SK-N-DZ (cell line): ENCODE measurements around the gene DHRS13.
"Not testable (repeated sequence)": the region's sequence is repeated elsewhere in the genome, so short reads cannot be mapped to it uniquely, and the experiment has no call there.

Experiments
- DNase-seq: peaks from one replicate; pipeline ENCODE4 v3.0.0-alpha.2; 2015; ENCODE audit warnings: low spot score

DHRS13 gene

DNA sequence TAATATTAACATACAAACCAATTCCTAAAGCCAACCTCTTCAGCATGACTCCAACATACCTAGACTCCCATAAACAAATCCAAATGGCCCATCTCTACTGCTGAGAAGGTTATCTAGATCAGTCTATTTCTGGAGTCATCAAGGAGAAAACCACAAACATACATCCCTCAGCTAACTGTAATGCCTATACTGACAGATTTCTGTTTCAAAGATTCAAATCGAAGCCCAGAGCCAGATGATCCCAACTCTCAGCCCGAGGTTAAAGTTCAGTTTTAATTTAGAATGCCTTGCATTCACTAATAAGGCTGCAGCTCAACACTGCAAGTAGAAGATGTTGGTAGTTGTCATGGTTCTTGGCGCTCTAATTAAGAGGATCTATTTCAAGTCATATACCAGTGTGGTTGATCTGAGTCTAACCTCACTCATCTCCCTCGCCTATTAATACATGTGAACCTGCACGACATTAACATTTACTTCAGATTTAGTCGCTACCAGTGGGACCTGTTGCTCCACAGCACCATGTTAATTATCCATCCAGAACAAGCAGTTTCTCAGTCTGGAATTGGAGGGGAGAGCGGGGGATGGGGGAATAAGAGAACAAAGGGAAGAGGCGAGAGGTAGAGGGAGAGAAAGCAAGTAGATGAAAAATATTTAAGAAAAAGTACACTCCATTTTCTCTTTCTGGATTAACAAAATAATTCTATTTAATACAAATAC is 33.0 kb upstream of the DHRS13 start:
- DNase-seq, result no peak

DNA sequence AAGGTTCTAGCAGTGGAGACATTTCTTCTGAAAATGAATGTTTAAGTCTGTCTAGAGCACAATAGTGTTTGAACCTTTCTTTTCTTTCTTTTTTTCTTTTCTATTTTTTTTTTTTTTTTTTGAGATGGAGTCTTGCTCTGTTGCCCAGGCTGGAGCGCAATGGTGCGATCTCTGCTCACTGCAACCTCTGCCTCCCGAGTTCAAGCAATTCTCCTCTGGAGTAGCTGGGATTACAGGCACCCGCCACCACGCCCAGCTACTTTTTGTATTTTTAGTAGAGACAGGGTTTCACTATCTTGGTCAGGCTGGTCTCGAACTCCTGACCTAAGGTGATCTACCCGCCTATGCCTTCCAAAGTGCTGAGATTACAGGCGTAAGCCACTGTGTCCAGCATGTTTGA is 31.6 kb upstream of the DHRS13 start:
- DNase-seq, result not testable (repeated sequence)

GRCh38 chr17:28929787-28930186 is 26.9 kb upstream of the DHRS13 start:
- DNase-seq, result peak; percentile 91

GRCh38 chr17:28928061-28928460 is 25.2 kb upstream of the DHRS13 start:
- no peak for DNase-seq

GRCh38 chr17:28926786-28927185 is 23.9 kb upstream of the DHRS13 start:
- no peak for DNase-seq

DNA sequence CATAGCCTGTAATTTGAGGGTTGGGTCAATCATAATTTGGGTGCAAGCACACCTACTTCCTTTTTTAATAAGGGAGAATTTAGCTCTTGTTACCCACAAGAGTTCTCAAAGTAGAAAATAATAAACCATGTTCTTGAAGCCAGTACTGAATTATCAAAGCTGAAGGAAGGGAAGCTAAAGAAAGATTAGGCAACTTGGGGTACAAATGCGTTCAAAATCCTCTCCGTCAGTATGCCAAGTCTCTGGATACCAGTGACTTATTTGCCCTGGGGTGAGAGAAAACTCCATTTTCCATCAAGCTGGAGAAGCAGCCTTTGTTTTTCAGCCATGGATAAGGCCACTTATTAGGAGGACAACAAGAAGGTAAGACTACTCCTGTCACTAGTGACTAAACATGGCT is 23.5 kb upstream of the DHRS13 start:
- no peak for DNase-seq

DNA sequence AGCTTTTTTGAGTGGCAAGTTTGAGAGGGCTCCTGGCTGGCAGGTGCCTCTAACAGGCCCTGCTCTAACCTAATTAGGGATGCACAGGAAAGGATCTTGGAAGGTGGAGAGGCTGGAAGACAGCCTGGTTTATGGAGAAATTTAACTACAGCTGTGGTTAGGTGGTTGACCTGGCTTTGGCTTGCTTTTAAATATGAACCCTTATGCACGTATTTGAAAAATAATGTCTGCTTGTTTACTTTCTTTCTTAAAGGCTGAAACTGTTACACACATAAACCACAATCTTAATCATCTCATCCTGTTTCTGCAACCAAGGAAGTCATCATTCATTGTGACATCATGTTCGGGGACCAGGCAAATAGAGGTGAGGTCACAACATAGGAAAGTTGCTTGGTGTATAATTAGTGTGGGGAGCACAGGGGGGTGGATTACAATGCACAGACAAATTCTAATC is 23.1 kb upstream of the DHRS13 start:
- peak; percentile 72 for DNase-seq

GRCh38 chr17:28920201-28920600 is 17.3 kb upstream of the DHRS13 start:
- no peak for DNase-seq

DNA sequence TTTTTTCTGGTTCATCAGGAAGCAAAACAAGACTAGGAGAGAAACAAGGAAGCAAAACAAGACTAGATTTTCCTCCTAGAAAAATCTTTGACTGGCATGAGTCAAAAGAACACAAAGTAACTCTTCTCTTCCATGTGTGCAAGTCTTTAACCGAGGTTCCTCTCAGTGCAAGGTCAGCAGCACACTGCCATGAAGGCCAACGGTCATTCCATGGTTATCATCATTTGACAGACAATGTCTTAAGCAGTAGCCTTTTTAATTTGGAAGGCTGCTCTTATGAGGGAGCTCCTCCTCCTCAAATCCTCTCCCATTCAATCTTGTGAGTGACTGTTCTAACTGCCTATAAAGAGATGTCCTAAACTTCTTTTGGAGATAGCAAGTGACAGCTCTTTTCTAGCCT is 15.4 kb upstream of the DHRS13 start:
- DNase-seq, result no peak

DNA sequence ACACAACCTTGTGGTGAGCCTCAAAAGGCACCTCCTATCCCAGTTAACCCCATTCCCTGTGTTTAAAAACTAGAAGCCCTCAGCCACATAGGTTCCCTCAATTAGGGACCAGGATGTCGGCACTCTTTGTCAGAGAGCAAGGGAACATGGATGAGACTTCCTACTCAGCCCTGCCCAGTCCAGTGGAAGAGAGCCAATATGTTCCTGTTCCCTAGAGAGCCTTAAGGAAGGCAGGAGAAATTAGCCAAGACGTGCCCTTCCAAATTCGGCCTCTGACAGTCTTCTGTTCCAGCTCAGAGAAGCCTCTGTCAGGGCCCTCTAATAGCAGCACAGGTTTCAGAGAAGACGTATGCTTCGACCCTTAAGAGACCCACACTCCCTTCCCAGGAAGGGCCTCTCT is 14.6 kb upstream of the DHRS13 start:
- no peak for DNase-seq

DNA sequence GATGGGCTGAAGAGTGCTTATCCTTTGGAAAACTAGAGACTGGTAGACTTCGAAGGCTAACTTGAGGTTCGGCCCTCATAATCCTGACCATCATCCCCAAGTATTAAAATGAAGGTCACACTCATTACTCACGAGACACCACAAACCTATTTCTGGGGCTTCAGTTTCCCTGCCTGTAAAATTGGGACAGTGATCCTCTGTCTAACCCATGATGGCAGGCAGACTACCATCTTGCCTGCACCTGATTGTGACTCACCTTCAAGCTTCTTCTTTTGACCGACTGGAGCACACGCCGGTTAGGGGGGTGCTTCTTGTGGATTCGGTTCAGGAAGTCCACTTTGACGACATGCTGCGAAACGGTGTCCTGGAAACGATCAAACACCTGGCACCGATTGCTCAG is 14.2 kb upstream of the DHRS13 start:
- DNase-seq, result no peak

DNA sequence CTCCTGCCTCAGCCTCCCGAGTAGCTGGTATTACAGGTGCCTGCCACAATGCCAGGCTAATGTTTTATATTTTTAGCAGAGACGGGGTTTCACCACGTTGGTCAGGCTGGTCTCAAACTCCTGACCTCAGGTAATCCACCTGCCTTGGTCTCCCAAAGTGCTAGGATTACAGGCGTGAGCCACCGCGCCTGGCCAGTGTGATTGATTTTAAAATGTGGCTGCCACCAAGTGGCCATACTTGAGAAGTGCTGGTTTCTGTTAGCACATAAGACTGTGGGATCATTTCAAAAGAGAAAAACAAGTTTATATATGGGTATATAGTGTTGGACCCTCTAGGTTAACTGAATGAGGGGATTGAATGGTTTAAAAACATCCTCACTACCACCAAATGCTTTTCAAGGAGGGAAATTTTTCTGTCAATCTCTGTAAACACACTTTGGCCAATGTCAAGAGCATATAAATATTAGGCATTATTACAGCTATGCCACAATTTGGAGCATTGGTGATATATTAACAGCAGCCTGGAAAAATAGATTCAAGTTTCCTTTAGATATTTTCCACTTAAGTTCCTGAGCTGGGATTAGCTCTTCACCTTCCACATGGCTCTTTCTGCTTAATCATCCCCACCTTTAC is 13.5 kb upstream of the DHRS13 start:
- DNase-seq, result peak; percentile 51

GRCh38 chr17:28912938-28913333 is 10.1 kb upstream of the DHRS13 start:
- no peak for DNase-seq

GRCh38 chr17:28912281-28912937 is 9.5 kb upstream of the DHRS13 start:
- no peak for DNase-seq

DNA sequence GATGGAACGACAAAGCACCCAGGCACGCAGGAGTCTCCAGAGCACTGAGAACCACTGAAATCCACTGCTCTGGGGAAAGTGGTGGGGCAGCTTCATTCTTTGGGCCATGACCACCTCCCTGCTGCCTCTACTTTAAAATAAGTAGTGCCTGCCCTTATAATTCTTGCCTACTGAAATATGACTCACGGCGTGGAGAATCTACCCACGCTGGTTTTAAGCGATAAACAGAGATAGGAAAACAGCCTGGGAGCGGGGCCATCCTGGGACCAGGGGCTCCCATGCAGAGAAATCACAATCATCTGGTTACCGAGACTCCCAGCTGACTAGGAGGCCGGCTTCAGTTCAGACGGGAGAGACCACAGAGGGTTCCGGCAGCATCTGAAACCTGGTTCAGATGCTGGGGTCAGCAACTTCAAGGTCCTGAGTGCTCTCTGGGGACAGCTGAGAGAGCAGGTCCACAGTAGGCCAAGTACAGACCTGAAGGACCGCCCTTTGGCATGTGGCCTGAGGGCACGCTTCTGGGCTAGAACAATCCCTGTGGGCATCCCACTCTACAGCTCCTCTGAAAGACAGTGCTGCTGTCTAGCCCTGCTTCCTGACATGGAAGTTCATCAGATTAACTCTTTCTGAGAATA is 8.6 kb upstream of the DHRS13 start:
- DNase-seq, result no peak

- no peak for DNase-seq
Measured at GRCh38 chr17:28910534-28910933, 7.7 kb upstream of the DHRS13 start.

DNA sequence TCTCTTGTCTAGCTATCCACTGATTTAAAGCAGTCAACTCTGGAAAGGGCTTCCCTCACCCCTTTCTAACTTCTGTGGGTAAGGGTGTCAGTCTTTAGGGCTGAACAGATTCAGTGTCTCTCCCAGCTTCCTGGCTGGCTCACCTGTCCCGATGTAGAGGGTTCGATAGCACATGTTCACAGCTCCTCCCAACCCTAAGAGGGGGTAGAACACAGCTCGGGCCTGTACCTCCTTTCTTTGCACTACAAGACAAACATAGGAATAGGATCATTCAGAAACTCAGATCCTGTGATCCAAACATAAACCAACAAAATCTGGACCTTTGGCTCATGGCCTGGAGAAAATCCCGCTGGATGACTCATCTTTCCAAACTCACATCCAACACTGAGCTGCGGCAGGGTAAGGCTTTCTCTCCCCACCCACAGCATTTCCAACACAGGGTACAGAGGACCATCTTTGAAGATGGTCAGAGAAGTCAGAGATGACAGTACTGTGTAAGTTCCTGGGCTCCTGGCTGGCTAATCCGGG is 5.8 kb upstream of the DHRS13 start:
- no peak for DNase-seq

- no peak for DNase-seq
Measured at GRCh38 chr17:28907709-28908475, 5.0 kb upstream of the DHRS13 start.

- DNase-seq, result no peak
Measured at GRCh38 chr17:28906706-28907438, 4.0 kb upstream of the DHRS13 start.

DNA sequence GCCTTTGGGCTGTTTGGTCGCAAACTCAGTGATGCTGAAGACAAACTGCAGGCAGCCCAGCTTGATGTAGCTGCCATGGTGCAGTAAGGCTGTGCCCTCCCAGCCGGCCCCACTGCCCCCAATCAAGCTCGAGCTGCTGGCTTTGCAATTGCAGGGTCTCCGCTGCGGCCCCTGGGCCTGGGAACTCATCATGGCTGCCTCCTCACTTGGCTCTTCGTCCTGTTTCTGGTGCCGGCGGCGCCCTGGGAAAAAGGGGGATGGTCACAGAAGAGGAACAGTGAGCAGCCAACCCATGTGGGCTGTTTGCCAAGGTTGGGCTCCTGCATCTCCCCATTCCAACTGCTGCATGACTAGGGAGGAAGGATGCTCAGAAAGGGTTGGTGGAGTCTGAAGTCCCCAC is 3.4 kb upstream of the DHRS13 start:
- no peak for DNase-seq

- no peak for DNase-seq
Measured at GRCh38 chr17:28904800-28905199, 1.9 kb upstream of the DHRS13 start.
